Esophagus squamous epithelium (tissue), 4 donors: Measurements from ENCODE around the gene CCDC85C.

Experiments used
- POLR2A ChIP-seq, 4 donors: fragments of 450-650 bp; IDR thresholded peaks; one replicate each; pipeline ENCODE4 v1.6.1; 2017; ENCODE audit warnings: antibody characterized with exemption in 4 of 4, mild to moderate bottlenecking in 4 of 4, moderate library complexity in 3 of 4
- TF ChIP-seq, protein P1 (sequence below), 6 experiments: fragments of 450-650 bp in 4 of 6; fragments of 200-600 bp in 2 of 6; sonication (generic) in 2 of 6; IDR thresholded peaks; one replicate each; pipeline ENCODE4 v1.5.1; 2016 to 2019; ENCODE audit warnings: antibody characterized with exemption in 6 of 6, mild to moderate bottlenecking in 4 of 6, moderate library complexity in 4 of 6

- TF ChIP-seq, protein P1, sequence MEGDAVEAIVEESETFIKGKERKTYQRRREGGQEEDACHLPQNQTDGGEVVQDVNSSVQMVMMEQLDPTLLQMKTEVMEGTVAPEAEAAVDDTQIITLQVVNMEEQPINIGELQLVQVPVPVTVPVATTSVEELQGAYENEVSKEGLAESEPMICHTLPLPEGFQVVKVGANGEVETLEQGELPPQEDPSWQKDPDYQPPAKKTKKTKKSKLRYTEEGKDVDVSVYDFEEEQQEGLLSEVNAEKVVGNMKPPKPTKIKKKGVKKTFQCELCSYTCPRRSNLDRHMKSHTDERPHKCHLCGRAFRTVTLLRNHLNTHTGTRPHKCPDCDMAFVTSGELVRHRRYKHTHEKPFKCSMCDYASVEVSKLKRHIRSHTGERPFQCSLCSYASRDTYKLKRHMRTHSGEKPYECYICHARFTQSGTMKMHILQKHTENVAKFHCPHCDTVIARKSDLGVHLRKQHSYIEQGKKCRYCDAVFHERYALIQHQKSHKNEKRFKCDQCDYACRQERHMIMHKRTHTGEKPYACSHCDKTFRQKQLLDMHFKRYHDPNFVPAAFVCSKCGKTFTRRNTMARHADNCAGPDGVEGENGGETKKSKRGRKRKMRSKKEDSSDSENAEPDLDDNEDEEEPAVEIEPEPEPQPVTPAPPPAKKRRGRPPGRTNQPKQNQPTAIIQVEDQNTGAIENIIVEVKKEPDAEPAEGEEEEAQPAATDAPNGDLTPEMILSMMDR (IDR thresholded peaks at IDR 0.05), result no peak
- no peak for TF ChIP-seq POLR2A (IDR thresholded peaks at IDR 0.05)
Measured at GRCh38 chr14:99459481-99460100, 144.4 kb downstream of the CCDC85C start.
